HG02981 (cell line): ENCODE measurements around the gene EPB41L3.

Experiments
- ATAC-seq: cut with Tn5 transposase; IDR thresholded peaks from one replicate; pipeline ENCODE4 v1.9.1; 2021; ENCODE audit warnings: mild to moderate bottlenecking, moderate library complexity; ENCODE audit not compliant: unreplicated experiment

Gene EPB41L3

DNA sequence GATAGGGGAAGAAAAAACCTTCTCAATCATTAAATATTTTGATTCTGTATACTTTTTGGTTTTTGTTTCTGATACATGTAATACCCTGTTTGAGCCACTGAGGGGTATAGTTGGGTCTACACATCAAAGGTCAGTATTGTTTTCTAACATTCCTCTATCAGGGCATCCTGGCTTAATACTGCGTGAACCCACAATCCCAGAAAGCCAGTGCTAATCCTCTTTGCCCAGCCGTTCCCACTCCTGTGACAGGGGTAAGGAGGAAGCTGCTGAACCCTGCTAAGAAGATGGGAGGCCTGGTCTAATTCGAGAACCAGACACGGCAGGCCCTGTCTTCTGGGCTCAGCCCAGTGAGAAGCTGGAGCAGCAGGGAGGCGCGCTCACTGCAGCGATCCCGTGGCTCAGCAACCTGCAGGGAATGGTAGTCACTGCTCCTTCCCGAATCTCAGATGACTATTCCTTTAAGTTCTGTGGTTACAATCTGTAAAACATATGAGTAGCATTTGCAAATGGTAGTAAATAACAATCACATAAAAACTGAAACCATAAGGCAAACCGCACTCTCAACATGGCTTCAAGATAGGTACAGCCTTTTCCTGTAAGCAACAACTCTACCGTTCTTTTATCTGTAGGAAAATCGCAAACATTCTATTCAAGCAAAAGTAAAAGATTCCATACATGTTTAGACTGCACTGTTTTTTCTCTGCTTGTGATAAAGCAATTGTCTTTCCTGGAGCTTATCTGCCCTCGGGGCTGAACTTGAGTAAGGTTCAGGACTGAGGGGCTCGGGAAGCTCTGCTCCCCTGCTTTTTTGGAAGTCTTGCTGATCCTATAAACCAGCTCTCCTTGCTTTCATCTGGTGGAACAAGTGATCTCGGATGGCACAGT lies 87.0 kb downstream of the EPB41L3 start:
- ATAC-seq: peak; percentile 91

DNA sequence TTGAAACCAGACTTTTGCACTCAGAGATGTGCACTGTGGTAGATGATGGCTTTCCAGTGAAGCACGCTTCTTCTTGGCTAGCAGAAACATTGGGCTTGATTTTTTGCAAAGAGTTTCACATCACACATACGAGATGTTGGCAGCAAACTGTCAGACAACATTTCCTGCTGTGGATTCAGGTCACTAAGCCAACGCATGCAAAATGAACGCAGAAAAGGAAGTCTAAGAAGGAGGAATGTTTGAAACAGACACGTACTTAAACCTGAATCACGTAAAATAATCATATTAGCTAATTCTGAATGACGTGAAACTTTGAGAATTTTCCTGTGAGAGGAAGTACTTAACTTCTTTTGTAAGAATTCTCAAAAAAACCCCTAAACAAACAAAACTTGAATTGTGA lies 88.1 kb downstream of the EPB41L3 start:
- no peak for ATAC-seq

DNA sequence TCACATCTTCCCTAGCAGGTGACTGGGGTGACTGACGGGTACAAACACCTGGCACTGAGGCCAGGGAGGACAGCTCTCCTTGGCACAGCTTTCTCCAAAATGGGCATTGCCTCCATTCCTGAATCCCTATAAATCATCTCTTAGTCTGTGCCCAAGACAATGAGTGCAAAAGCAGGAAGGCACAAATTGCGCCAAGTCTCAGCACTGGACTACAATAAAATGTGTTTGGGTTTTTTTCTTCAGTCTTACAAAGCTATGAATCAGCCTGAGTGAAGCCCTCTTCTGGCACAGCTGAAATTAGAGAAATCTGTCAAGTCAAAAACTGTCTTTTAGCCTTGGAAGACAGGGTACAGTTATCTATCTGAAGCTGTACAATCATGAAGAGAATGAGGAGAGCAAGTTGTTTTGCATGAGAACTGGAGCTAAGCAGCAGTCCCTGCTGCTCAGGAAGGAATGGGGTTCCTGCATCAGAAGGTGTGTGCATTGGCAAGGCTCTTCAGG lies 90.8 kb downstream of the EPB41L3 start:
- no peak for ATAC-seq

DNA sequence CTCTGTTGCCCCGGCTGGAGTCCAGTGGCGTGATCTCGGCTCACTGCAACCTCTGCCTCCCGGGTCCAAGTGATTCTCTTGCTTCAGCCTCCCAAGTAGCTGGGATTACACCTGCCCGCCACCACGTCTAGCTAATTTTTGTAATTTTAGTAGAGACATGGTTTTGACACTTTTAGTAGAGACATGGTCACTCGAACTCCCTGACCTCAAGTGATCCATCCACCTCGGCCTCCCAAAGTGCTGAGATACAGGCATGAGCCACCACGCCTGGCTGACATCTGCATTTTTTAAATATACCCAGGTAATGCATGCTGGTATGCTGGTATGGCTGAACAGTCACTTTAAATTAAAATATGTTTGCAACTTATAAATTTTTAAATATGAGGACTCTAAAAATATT lies 91.9 kb downstream of the EPB41L3 start:
- no peak for ATAC-seq

DNA sequence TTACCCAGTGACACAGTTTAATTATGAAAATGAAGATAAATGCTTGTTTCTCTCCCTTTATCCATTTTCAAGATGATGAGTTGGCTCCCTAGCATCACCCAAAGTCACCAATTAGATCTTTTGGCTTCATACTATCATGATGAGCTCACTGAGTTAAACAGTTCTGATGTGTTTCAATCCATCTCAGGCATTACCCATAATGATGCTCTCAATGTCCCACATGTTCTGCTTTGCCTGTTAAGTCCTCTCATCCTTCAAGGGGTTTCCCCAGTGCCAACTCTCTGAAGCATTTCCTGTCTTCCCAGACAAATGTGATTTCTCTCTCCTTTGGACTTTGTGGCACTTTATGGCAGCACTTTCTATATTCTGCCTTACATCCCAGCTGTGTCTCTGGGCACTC lies 92.6 kb downstream of the EPB41L3 start:
- ATAC-seq: no peak

DNA sequence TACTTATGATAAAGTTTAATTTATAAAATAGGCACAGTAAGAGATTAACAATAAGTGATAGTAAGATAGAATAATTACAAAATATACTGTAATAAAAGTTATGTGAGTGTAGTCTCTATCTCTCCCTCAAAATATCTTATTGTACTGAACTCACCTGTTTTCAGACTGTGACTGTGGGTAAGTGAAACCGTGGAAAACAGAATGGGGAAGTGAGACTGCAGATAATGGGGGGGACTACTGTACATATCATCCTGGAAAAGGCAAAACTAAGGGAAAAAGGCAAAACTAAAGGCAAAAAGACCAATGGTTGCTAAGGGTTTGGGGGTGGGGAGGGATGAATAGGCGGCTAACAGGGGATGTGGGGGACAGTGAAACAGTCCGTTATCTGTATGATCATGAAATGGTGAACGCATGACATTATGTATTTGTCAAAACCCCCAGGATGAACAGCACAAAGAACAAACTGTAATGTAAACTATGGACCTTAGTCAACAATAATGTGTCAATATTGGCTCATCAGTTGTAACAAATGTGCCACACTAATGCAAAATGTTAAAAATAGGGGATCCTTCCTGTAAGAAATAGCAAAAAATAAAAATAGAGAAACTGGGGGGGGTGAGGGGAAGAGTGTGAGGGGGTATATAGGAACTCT lies 93.8 kb downstream of the EPB41L3 start:
- no peak for ATAC-seq

DNA sequence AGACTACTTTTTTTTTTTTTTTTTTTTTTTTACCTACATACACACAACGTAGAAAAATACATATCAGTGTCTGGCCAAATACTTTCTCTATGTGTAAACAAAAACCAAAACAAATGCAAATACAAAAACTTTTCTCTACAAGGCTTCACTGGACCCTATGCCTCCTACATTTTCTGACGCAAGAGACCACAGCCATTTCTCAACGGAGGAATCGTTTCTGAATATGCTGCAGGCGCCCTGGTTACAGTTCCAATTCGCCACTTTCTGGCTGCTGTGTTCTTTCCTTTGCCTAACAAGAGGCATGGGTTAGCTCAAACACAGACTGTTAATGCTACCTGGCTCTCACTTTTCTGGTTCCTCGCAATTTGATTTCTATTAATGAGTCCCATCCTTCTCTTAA lies 96.4 kb downstream of the EPB41L3 start:
- ATAC-seq: no peak

DNA sequence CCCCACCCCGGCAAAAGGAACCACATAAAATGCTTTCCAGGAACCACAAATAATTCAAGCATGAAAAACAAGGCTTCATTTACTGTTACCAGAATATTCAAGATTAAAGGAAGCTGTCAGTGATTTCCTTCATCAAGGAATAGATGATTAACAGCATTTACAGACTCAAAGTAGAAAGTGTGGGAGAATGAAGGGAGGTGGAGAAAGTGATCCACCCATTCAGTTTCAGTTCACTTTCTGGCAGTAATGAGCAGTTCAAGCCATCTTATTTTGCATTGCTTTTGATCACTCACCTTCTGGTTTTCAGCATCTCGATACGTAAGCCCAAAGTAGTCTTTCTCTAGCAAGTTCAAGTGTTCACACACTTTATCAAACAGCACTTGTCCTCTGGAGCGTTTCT lies 99.0 kb downstream of the EPB41L3 start:
- peak; percentile 79 for ATAC-seq

DNA sequence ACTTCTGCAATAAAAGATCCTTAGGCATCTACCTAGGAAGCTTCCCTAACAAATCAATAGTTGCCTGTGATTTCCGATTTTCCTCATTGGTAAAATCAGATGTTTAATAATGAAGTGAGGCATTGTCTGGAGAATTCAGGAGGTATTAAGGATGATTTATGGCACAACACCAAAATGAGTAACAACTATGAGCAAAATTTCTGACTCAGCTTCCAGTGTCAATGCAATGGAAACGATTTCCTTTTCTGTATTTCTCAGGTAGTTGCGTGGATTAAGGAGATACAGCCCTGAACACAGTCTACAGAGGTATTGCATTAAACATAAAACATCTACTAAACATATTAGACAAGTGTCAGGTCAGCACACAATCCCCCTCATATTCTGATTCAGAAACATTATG lies 99.5 kb downstream of the EPB41L3 start:
- no peak for ATAC-seq

DNA sequence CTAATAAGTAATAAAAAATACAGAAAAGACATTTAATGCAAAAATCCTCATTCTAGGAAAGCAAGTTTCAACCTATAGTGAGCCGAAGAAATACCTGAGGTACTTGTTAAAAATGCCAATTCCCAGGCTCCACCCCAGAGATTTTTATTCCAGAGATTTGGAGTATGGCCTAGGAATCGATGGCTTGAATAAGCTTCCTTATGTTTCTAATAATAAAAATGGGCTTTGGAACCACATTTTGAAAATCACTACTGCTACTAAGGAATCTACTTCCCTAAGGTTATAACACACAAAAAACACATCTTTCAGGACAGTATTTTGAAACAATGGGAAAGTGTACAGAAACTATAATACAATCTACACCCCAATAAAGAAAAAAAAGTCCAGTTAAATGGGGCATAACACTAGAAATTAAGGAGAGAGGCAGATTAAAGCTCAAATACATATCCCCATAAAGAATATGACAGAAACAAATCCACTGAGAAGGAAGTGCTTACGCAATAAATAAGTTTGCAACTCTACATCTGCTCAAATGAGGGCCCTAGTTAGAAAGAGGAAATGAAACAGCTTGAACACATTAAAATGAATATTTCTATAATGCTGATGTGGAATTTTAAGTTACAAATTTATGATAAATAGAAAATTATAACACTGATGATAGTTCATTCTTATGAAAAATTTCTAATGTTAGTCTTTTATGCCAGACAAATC lies 103.7 kb downstream of the EPB41L3 start:
- ATAC-seq: no peak

DNA sequence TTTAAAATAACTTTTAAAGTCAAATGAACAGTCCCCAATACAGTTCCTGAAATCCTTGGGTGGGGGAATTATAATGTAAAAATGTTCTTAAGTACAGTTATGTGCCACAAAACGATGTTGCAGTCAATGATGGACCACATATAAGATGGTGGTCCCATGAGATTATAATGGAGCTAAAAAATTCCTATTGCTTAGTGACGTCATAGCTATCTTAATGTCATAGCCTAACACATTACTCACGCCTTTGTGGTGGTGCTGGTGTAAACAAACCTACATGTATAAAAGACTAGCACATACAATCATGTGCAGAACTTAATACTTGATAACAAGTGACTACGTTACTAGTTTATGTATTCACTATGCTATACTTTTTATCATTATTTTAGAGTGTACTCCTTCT lies 109.4 kb downstream of the EPB41L3 start:
- no peak for ATAC-seq

DNA sequence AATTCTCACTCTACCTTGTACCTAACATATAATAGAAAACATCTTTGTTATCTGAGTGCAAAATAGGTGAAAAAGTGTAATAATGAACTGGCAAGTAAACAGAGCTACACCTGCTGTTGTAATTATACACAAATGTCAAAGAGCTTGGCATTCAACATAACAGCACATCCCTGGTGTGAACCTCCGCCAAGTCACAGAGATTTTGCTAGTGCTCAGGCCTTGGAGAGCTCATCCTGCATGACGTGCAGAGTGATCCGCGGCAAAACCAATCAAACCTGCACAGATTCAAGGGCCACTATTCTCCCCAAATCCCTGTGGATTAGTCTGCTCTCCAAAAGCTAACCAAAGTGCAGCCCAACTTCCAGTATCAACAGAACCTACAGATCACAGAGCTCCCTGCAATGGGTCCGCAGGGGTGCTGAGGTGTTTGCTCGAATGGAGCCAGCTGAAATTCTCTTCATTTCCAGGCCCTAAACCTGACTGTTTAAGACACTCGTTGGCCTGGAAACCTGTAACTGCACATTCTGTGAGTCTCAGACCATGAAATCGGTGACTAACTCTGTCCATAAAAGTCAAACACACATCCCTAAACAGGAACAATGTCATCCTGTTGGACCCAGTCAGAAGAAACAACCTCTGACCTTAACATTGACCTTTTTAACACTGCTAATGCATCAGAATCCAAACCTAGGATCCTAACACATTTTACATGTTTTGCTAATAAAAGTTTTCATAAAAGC lies 111.8 kb downstream of the EPB41L3 start:
- no peak for ATAC-seq

DNA sequence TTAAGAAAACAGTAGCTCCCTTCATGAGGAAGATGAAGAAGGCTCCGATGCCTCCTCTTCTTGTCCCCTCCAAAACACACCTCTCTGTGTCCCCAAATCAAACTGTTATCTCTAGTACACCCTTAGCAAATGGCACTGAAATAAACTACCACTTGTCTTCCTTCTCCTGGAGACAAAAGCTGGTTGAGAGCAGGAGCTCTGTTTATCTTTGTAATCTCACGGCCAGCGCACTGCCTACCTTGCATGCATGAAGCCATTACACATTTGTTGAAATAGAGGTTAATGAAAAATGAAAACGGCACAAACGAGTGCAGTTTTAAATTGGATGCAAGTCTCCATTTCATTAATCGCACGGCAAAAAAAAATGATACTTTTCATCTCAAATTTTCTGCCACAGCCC lies 113.7 kb downstream of the EPB41L3 start:
- no peak for ATAC-seq

DNA sequence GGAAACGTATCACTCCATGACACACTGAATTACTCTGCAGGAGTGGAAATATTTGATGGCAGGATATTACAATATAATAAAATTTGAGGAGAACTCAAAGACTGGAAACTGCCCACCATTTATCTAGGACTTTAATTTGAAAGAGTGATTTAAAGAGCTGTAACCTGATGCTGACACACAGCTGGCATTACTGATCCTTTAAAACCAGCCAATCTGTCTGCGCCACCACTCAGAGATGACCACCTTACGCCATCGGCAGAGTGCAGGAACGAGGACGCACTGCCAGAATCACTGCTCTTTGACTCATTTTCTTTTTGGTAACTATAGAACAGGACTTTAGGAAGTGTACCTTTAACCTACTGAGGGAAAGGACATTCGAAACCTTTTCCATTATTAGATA lies 114.1 kb downstream of the EPB41L3 start:
- ATAC-seq: no peak

DNA sequence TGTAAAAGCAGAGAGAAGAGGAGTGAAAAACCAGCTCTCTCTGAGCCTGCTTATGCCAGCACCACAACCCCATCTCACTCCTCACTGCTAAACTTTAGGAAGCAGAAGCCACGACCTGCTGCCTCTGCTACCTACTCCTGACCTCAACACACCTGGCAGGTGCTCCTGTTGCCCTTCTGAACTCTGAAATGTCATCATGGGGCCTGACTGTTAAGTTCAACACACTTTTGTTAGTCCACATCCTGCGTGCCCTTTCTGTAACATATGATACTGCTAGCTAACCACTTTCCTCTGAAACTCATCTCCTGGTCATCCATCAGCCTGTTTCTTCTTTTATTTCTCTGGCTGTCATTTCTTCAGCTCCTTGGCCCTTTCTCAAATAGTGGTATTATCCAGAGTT lies 118.1 kb downstream of the EPB41L3 start:
- no peak for ATAC-seq

DNA sequence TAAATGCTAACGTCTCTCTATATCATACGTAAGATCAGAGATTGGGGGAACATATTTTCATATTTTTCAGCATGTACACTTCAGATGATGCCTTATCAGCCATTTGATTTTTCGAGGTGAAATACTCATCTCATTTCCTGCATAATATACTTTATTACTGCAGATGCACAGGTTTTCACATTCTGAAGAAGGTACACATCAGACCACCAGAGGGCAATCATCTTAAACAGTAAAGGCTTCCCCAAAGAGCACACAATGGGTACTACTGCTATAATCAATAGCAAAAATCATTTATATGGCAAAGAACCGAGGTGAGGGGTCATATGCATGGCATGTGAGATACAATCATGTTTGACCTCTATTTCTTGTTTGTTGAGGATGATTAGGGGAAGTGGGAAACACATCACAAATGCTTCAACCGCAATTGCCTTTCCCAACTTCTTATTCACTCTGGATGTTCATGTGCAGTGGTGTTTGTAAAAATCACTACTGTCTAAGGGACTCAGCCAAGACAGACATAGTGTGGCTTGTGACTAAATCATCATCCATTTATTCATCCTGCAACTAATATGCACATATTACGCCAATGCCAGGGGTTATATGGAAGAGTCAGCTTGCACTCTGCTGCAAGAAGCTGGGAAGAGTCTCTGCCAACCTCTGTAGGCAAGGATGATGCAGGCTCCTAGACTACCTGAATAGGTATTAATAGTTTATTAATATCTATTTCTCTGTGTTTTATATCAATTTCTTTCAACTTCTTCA lies 118.7 kb downstream of the EPB41L3 start:
- ATAC-seq: no peak

DNA sequence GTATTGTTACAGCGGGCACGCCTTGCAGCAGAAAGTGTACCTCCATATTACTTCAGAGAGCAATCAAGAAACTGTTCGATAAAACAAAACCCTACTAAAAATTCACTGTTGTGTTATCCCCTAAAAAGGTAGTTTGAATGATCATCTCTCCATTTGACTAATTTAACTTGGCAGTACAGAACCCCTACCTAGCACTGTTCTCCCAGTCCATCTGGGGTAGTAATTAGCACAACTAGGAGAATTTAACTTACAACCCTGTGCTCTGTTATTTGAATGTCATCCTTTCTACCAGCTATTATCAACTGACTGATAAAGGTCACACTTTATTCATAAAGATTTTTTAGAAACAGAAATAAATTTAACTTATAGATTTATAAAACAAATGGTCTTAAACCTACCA lies 121.2 kb downstream of the EPB41L3 start:
- no peak for ATAC-seq

DNA sequence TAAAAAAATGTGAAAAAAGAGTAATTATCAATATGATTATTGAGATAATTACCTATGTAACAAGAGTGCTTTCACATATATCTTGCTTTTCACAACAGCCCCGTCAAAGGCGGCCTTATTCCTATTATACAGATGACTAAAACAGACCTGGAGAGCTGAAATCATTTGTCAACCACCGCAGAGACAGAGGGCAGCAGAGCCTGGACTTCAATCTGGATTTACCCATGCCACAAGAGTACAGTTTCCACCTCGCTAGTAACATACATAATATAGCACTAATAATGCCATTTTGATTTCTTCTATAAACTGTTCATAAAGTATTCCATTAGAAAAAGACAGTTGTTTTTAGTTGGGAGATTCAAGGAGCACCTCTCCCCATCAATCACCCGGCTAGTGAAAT lies 121.8 kb downstream of the EPB41L3 start:
- ATAC-seq: no peak

DNA sequence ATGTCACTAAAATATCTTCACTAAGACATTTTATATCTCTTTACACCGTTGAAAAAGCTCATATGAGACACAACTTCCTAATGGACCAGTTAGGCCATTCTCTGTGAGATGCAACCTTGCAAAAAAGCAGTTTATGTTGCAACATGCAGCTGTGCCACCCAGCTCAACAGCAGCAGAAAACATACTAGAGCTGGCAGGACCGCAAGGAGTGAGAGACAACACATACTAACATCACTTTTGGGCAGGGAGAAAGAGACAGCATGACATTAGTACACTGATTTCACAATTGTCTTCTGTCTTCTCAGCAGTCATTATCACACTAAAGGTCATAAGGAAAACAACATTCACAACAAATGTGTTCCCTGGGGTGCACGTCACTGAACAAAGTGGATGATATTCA lies 122.9 kb downstream of the EPB41L3 start:
- ATAC-seq: no peak

DNA sequence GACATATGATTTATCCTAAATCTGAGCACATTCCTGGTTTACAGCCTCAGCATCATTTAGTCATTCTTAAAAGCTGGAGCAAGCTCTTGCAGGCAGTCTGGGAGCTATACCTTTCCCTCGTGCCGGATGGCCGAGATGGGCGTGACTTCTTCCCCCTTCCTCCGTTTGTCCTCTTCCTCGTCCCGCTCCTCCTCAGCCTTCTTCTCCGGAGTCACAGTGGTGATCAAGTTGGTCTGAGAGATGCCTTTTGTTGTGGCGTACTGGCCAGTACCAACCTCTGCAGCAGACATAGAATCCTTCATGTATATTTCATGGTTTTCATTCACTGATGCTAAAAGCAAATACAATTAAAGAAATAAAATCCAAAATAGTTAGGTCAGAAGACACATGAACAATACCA lies 124.2 kb downstream of the EPB41L3 start:
- no peak for ATAC-seq
